SJCRH30 (cell line): ENCODE data around the gene NDST1. TPM values are rescaled to one million over a fixed set of nuclear protein-coding genes. Genes with fewer than 3 reads are reported as not detected.
A peak's percentile ranks its signal among the peaks of the same experiment; 100 is the strongest.
"Not testable (repeated sequence)": the region's sequence is repeated elsewhere in the genome, so short reads cannot be mapped to it uniquely, and the experiment has no call there.

Source experiments
- DNase-seq, 2 experiments: peaks; one replicate each; pipeline ENCODE4 v3.0.0-alpha.2; 2015 to 2020
- H3K27ac ChIP-seq: fragments of 250-450 bp; sonication (Bioruptor Pico); 2 replicates; pipeline ENCODE4 v1.5.1; 2020; ENCODE audit warnings: mild to moderate bottlenecking, moderate library complexity
- H3K27me3 ChIP-seq: fragments of 250-450 bp; sonication (Bioruptor Pico); 2 replicates; pipeline ENCODE4 v1.5.1; 2020; ENCODE audit warnings: mild to moderate bottlenecking, moderate library complexity
- H3K36me3 ChIP-seq: fragments of 250-450 bp; sonication (Bioruptor Pico); 2 replicates; pipeline ENCODE4 v1.5.1; 2020; ENCODE audit warnings: mild to moderate bottlenecking, moderate library complexity
- H3K4me1 ChIP-seq: fragments of 250-450 bp; sonication (Bioruptor Pico); 2 replicates; pipeline ENCODE4 v1.5.1; 2020; ENCODE audit warnings: mild to moderate bottlenecking, moderate library complexity
- H3K4me3 ChIP-seq: fragments of 250-450 bp; sonication (Bioruptor Pico); 2 replicates; pipeline ENCODE4 v1.5.1; 2020; ENCODE audit warnings: mild to moderate bottlenecking, moderate library complexity
- H3K9me3 ChIP-seq: fragments of 250-450 bp; sonication (Bioruptor Pico); replicated peaks from 2 replicates; pipeline ENCODE4 v1.5.1; 2020; ENCODE audit warnings: mild to moderate bottlenecking, moderate library complexity
- total RNA-seq: library from RNA; depleted of rRNA; stranded (reverse); fragments of >200 nt; shearing (Covaris generic); gene quantifications from 2 replicates; pipeline ENCODE4 v1.2.3, GENCODE V29; 2014

The NDST1 gene
- total RNA-seq, 1 experiment from 2014 or later: 30.0 TPM

DNA sequence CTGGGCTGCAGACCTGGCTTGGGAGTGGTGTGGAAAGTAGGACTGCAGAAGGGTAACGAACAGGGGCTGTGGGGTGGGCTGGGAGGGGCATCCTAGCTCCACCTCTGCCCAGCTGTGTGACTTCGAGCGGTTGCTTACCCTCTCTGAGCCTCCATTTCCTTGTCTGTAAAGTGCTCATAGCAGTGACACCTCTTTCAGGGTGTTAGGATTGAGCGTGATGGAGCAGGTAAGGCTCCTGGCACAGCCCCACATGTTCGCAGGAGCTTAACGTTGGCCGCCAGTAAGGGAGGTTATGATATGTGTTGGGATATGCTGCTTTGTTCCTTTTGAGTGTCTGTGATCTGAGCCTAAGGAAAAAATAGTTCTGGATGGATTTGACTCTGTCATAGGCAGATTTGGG is 2.1 kb downstream of the NDST1 start:
- no peak overlapping the region for H3K4me3 ChIP-seq
- no peak overlapping the region for H3K27ac ChIP-seq
- no peak for DNase-seq
- no peaks in the 10 kb centered on the region for H3K9me3 ChIP-seq
- H3K36me3 ChIP-seq: no peaks in the 10 kb centered on the region
- no peaks in the 10 kb centered on the region for H3K27me3 ChIP-seq
- peaks cover 69% of the 10 kb centered on the region for H3K4me1 ChIP-seq

DNA sequence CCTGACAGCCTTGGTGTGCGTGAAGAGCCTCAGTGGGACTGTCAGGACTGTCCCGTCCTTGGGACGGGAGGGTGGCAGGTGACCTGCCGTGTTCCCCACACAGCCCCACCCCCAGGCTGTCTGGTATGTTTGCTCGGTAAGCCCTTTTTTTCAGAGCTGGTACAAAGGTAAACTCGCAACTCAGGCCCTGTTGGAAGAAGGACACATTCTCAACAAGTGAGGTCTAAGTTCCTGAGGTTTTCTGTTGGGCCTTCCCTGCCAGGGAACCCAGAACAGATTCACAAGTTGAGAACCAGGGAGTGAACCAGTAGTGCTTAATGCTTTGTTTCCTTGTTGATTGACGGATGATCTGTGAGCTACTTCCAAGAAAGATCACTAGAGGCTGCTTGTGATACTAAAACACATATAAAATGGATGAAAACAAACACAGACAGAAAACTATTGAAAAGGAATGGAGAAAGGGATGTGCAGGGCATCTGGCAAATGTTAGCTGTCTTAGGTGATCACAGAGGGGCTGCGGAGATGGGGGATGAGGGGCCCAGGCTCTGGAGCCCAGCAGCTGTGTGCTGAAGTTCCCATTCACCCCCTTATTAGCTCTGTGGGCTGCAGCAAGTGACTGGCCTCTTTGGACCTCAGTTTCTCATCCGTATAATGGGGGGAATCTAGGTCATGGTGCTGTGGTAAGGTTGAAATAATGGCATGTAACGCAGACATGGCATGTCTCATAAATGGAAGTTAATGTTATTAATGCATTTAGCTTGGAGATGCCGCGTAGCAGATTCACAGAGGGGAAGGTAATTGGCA is 2.7 kb downstream of the NDST1 start:
- H3K4me1 ChIP-seq: peaks cover 71% of the 10 kb centered on the region
- H3K36me3 ChIP-seq: no peaks in the 10 kb centered on the region
- H3K27ac ChIP-seq: no peak overlapping the region
- H3K4me3 ChIP-seq: no peak overlapping the region
- no peaks in the 10 kb centered on the region for H3K27me3 ChIP-seq
- no peaks in the 10 kb centered on the region for H3K9me3 ChIP-seq
- no peak for DNase-seq

DNA sequence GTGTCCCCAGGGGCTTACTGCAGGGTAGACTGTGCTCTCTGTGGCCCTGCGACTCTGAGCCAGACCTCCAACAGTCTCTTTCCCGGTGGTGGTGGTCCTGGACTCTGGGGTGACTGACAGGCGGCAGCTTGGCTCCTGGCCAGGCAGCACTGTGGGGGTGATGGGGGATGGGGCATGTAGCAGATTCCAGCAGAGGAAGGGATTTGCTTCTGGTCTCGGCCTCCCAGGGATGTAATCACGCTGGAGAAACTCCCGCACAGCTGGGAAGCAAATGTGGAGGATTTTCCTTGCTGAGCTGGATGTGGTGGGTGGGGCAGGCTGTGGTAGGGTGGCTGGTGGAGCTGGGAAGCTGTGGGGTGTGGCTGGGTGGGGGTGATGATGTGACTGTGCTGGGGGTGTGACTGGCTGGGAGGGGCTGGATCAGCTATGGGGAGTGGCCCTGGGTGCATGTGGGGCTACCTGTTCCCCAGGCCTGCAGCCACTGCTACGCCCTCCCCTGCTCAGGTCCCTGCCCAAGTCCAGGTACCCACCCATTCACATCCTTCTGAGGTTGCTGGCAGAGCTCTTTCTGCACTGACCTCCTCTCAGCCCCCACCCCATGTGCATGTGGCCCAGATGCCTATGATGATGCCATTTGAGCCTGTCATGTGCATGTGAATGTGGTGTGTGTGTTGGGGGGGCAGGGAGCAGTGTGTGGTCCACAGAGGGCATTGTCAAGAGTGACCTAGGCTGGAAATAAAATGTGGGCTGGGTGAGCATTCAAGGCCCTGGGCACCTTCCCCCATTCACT is 3.8 kb downstream of the NDST1 start:
- Histone ChIP-seq H3K36me3 (no peaks in the 10 kb centered on the region), H3K27ac (no peak overlapping the region), H3K9me3 (no peaks in the 10 kb centered on the region), H3K4me1 (peaks cover 67% of the 10 kb centered on the region), H3K27me3 (no peaks in the 10 kb centered on the region), H3K4me3 (no peak overlapping the region)
- DNase-seq: peak; percentile 82 to 89

- peaks cover 66% of the 10 kb centered on the region for H3K4me1 ChIP-seq
- H3K27ac ChIP-seq: no peak overlapping the region
- no peak for DNase-seq
- no peaks in the 10 kb centered on the region for H3K27me3 ChIP-seq
- H3K9me3 ChIP-seq: no peaks in the 10 kb centered on the region
- H3K4me3 ChIP-seq: no peak overlapping the region
- H3K36me3 ChIP-seq: no peaks in the 10 kb centered on the region
Measured at GRCh38 chr5:150512368-150512747, 4.4 kb downstream of the NDST1 start.

DNA sequence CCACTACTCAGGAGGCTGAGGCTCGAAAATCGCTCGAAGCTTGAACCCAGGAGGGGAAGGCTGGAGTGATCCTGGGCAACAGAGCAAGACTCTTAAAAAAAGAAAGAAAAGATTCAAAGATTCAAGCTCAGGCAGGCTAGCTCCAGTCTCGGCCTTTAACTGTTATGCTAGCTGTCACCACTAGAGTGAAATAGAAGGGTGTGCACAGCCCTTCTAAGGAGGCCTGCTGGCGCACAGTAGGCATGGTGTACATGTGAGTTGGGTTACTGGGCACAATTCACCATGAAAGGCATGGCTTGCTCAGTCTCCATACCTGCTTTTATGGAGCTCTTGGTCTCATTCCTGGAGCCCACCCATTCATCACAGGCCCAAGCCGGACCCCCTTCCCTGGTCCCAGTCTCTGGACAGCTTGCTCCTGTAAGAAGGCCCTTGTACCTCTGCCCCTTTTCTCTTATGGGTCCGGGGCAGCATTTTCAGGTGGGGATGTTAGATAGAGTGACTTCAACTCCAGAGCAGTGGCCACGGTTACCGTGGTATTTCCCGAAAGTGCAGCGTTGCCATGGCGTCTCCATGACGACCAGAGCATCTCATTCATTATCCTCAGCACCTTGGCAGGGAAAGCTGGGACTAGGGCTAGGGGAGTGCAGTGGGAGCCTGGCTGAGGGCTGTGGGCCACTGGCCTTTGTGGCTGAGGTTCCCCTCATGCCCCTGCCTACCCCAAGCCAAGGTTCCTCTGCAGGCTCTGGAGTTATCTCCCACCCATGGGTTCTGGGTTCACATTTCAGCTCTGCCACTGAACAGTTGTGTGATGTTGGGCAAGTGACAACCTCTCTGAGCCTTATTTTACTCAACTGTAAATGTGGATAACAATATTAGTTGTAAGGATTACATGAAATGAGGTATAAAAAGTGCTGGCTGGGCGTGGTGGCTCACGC is 5.7 kb downstream of the NDST1 start:
- no peak overlapping the region for H3K27ac ChIP-seq
- DNase-seq: no peak
- H3K27me3 ChIP-seq: no peaks in the 10 kb centered on the region
- H3K36me3 ChIP-seq: no peaks in the 10 kb centered on the region
- no peaks in the 10 kb centered on the region for H3K9me3 ChIP-seq
- no peak overlapping the region for H3K4me3 ChIP-seq
- H3K4me1 ChIP-seq: peaks cover 66% of the 10 kb centered on the region

DNA sequence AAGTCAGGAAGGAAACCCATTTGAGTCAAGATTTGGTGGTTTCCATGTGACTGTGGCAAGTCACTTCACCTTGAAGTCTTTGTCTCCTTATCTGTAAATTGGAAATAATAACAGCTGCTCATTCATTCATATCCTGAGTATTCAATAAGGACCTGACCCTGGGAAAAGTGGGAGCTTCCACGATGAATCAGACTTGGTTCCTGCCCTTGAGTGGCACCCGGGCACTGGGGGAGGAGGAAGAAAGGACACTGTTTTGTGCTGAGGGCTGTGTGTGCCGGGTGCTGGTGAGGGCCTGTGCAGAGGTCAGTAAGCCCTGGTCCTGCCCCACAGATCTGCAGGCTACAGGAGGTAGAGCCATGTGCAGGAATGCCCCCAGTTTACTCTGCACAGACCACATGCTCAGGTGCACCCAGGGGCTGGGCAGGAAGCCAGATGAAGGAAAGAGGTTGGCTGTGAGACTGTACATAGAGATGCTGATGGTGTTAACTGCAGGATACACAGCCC is 6.8 kb downstream of the NDST1 start:
- no peak for DNase-seq
- no peak overlapping the region for H3K4me3 ChIP-seq
- no peak overlapping the region for H3K27ac ChIP-seq
- H3K27me3 ChIP-seq: no peaks in the 10 kb centered on the region
- no peaks in the 10 kb centered on the region for H3K9me3 ChIP-seq
- H3K36me3 ChIP-seq: no peaks in the 10 kb centered on the region
- H3K4me1 ChIP-seq: peaks cover 64% of the 10 kb centered on the region

DNA sequence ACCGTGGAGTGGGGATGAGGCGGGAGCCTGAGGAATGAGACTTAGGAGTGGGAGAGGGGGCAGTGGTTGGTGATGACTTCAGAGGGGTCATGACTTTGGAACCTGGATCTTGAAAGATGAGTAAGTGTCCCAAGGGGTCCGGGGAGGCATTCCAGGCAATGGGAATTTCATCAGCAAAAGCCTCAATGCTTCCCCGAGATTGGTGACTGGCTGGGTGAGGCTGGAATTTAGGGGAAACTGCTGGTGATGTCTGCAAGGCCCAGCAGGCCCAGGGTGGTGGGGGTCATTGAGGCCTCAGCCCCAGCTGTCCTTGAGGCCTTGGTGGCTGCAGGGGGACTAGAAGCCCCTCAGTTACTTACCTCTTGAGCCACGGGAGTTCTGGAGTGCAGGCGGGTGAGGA is 7.5 kb downstream of the NDST1 start:
- Histone ChIP-seq H3K9me3 (no peaks in the 10 kb centered on the region), H3K27ac (peak overlapping the region; percentile 22; the same call in 1 of the 2 replicates), H3K27me3 (no peaks in the 10 kb centered on the region), H3K4me1 (peaks cover 60% of the 10 kb centered on the region), H3K36me3 (no peaks in the 10 kb centered on the region), H3K4me3 (no peak overlapping the region)
- peak in 1 of 2 experiments; percentile 43 for DNase-seq

DNA sequence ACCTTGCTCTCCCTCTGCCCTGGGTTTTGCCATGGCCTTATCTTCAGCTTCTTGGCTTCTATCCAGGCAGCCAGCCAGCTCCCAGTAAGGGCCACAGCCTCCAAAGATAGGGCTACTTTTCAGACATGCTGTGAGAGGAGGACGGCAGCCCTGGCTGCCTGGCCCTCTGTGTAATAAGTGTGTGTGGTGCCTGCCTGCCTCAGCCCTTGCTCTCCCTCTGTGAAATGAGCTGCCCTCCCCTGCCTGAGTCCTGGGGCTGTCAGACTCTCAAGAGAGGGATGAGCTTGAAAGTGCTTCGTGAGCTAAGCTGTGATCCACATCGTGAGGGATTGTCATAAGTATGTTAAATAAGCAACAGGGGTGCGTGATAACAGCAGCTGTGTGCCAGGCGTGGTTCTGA is 8.1 kb downstream of the NDST1 start:
- H3K4me3 ChIP-seq: no peak overlapping the region
- H3K9me3 ChIP-seq: no peaks in the 10 kb centered on the region
- H3K4me1 ChIP-seq: peaks cover 54% of the 10 kb centered on the region
- peak overlapping the region; percentile 22; the same call in 1 of the 2 replicates for H3K27ac ChIP-seq
- H3K27me3 ChIP-seq: no peaks in the 10 kb centered on the region
- DNase-seq: peak in 1 of 2 experiments; percentile 48
- H3K36me3 ChIP-seq: 0 out of 2 replicates have a peak, but pooled peaks cover under 1% of the 10 kb centered on the region

- H3K27ac ChIP-seq: no peak overlapping the region
- no peaks in the 10 kb centered on the region for H3K9me3 ChIP-seq
- peak; percentile 50 to 66 for DNase-seq
- H3K4me1 ChIP-seq: peaks cover 41% of the 10 kb centered on the region
- 0 out of 2 replicates have a peak, but pooled peaks cover 5% of the 10 kb centered on the region for H3K36me3 ChIP-seq
- no peak overlapping the region for H3K4me3 ChIP-seq
- H3K27me3 ChIP-seq: no peaks in the 10 kb centered on the region
Measured at GRCh38 chr5:150517272-150518152, 9.6 kb downstream of the NDST1 start.

- H3K27ac ChIP-seq, H3K36me3 ChIP-seq, H3K4me3 ChIP-seq, H3K9me3 ChIP-seq, H3K27me3 ChIP-seq: not testable (repeated sequence)
- H3K4me1 ChIP-seq: peaks cover 38% of the 10 kb centered on the region
- peak; percentile 34 to 57 for DNase-seq
Measured at GRCh38 chr5:150518712-150519559, 11.0 kb downstream of the NDST1 start.

DNA sequence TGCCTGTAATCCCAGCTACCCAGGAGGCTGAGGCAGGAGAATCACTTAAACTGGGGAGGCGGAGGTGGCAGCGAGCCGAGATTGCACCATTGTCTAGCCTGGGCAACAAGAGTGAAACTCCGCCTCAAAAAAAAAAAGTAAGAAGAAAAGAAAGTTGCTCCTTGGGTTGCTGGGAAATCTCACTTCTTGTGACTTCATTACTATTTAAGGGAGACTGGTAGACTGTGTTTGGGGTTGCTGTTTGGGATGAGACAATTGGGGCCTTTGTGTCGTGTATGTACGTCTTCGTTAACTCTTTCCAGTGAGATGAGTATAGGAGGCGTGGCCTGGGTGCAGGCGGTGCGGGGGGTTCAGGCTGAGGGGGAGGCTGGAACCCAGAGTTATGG is 11.6 kb downstream of the NDST1 start:
- Histone ChIP-seq H3K27me3 (no peaks in the 10 kb centered on the region), H3K27ac (no peak overlapping the region), H3K36me3 (0 out of 2 replicates have a peak, but pooled peaks cover 5% of the 10 kb centered on the region), H3K9me3 (no peaks in the 10 kb centered on the region), H3K4me1 (peaks cover 38% of the 10 kb centered on the region), H3K4me3 (no peak overlapping the region)
- DNase-seq: no peak

- Histone ChIP-seq H3K9me3 (no peaks in the 10 kb centered on the region), H3K27ac (no peak overlapping the region), H3K27me3 (no peaks in the 10 kb centered on the region), H3K4me1 (peaks cover 33% of the 10 kb centered on the region), H3K36me3 (0 out of 2 replicates have a peak, but pooled peaks cover 5% of the 10 kb centered on the region), H3K4me3 (no peak overlapping the region)
- no peak for DNase-seq
Measured at GRCh38 chr5:150519978-150520377, 12.0 kb downstream of the NDST1 start.
